ENCODE measurements around the gene SHANK2.

The SHANK2 gene

DNA sequence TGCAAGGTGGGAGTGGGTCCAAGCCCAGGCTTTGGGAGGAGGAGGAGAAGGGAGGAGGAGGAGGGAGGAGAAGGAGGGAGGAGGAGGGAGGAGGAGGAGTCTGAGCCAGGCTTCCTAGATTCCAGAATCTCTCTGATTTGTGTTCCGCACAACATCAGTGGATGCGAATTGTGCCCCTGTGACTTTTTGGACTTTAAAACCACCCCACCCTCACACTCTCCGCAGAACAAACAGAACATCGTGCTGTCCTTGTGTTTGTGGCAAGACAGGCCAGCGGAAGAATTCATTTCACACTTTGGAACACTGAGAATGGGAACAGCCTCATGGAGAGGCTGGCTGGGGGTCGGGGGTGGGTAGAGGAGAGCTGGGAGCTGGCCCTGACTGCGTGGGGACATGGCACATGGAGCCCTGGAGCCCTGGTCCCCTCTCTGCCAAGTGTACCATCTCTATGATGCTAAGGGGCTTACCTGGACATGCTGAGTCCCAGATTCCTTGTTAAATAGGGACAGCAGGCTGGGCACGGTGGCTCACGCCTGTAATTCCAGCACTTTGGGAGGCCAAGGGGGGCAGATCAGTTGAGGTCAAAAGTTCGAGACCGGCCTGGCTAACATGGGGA lies 16.4 kb upstream of the SHANK2 start:
- DNase-seq, result no peak

DNA sequence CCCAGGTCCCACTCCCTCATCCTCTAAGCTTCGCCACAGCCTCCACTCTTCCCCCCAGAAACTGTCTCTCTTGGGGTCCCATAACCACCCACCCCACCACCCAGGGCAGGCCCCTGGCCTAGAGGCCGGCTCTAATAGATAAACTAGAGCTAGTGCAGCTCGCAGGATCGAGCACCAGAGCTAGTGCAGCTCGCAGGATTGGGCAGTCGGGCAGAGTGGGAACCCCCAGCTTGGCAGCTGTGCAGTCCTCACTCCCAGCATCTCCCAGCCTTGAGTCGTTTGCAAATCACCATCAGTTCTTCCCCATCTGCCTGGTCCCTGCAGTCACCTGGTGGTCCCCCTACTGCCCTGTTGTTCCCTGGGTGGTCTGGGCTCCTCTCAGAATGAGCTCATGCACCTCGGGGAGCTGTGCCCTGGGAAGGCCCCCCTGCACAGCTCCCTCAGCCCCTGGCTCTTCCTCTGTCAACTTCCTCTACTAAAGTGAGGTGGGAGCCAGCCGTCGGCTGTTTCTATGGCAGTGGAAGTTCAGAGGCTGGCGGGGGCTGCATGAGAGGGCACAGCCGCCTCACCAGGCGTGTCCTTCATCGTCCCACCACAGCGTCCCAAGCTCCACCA lies 15.5 kb upstream of the SHANK2 start:
- no peak for DNase-seq

DNA sequence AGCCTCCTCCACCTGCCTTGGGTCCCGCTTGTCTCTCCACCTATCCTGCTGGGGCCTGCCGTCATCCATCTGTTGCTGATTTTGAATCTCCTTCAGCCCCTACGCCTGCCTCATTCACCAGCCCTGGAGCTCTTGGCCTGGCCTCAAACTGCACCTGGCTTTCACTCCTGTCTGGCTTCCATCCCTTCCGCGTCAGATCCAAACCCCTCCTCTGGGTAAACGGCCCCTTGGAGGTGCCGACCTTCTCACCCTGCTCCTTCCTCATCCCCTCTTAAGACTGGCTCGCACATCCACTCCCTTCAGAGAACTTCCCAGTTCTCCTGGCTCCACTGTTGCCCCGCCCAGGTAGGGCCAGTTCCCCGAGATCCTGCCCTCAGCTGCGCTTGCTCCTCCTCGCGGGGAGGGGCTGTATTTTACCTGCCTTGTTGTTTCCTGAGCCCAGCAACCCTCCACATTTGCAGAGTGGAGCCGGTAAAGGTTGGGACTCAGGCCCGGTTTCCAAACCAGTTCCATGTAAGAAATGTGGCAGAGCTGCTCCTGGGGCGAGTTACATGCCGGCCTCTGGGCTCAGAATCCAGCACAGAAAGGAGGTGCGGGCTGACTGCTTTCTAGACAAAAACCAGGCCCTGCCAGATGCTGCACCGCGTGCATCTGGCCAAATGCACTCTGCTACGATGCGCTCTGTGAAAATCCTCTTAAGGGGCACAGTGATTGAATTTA lies 13.9 kb upstream of the SHANK2 start:
- DNase-seq, result no peak

DNA sequence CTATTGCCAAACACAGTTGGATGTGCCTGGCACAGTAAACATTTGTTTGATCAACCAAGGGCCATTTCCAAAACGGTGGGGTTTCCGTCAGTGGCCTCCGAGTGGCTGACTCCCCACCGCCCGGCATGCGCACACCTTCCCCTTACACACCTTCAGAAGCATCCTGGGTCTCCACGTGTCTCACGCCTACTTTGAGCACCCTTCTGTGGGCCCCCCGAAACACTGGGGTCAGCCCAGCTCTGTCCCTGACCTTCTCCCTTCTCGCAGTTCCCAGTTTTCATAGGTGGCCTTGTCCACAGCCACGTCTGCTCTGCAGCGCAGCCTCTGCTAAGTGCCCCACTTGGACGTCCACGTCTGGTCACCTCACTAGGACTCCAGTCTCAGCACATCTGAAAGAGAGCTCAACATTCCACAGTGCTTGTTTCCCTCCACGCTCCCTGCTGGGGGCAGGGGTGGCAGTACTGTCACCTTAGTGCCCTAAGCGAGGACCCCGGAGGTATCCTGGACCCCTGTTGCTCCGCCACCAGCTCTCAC lies 13.2 kb upstream of the SHANK2 start:
- DNase-seq, result no peak

DNA sequence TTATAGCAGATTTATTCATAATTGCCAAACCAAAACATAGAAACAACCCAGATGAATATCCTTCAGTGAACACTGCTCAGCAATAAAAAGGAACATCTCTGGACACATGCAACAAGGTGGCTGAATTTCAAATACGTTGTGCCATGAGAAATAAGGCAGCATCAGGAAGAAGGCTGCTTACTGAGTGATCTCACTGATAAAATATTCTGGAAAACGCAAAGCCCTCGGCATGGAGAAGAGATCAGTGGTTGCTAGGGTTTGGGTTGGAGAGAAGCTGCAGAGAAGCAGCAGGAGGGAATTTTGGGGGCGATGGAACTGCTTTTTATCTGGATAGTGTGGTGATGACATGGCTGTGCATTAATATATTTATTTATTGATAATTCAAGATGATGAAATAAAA lies 11.0 kb upstream of the SHANK2 start:
- no peak for DNase-seq

DNA sequence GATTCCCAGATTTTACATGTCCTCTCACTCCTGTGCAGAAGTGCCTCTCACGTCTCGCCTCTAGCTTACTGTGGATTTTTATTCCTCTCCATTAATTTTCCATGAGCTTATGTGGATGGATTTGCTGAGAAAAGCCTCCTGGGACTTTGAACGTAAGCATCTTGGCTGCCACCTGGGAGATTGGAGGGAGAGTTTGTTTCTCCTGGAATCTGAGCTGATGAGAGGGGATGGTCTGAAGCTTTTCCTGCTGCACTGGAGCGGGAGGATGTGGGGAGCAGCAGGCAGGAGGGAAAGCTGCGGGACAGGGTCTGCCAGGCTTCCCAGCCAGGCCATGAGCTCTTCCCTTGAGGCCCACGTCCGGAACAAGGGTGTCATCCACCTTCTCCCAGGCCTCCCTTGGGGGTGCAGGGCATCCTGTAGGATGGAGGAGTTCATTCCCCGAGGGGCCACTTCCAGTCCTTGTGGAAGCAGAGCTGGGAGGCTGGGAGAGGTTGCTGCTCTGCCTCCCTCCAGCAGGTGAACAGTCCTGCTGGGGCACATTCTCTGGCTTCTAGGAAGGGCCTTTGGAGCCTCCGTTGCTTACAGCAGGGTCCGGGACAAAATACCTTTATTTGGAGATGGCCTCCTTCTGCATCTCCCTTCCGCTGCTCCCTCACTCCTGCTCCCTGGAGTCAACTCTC lies 3.6 kb upstream of the SHANK2 start:
- no peak for DNase-seq

DNA sequence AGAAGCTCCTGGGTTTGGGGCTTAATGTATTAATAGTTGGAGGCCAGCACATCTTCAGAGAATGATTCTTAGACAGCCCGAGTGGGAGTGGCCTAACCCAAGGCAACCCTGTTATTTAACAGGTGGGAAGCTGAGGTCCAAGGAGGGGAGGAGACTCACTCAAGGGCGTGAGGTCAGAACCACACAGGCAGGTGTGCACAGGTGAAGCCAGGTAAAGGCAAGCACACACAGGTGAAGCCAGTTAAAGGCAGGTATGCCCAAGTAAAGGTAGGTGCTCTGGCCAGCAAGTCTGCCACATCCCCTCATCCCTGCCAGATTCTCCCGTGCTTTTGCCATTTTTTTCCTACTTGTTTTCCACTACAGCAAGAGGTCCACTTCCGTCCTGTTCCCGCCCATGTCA lies 2.9 kb upstream of the SHANK2 start:
- DNase-seq, result no peak

DNA sequence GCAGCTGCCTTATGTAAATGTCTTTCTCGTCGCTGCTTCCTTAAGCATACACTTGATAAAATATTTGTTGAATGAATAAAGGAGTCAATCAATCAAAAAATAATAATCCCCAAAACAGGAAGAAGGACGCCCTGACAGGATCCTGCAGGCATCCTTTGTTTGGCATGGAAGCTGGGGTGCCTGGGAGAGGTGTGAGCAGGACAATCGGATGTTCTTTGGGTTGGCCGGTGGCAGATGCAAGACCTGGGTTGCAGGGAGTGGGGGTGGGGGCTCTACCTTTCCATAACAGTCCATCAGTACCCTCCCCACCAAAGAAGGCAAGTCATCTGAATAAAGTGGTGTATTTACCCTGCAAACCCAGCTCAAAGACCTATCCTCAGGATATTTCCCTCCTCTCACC lies 1.4 kb upstream of the SHANK2 start:
- DNase-seq, result no peak

DNA sequence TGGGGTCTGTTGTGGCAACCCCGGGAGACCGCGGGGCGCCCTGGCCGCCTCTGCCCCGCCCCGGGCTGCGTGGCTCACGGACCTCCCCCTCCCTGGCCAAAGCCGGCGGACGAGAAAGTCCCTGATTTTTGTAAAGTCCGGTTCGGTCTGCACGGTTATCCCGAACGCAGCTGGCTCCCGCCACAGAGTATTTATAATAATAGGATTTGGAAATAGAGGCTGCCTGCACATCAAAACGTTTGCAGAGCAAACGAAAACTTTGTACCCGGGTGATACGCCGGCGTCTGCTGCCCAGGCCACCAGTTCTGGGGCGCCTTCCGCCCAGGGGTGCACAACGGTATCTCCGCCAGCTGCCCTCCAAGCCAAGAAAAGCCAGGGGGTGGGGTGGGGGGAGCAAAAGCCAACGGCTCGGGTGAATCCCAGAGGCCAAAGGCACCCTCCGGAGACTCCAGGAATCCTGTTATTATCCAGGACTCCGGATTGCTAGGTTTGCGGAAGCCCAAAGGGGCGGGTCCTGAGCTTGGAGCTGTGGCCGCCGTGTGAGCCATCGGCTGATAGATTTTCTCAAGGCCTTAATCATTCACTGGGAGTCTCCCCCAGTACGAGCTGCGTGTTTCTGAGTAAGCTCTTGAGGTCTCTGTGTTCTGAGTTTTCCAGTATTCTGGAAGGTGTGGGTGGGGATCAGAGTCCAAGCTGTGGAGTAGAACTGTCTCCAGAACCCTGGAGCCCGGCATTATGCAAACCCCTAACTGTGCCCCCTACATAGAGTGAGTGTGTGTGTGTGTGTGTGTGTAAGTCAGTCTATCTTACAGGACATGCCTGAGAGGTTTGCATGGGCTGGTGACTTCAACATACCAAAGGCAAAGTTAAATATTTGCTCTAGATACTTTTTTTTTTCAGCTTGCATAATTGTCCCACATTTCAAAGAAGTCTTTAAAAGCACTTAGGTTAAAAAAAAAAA lies 673 bp upstream of the SHANK2 start:
- DNase-seq, result no peak

DNA sequence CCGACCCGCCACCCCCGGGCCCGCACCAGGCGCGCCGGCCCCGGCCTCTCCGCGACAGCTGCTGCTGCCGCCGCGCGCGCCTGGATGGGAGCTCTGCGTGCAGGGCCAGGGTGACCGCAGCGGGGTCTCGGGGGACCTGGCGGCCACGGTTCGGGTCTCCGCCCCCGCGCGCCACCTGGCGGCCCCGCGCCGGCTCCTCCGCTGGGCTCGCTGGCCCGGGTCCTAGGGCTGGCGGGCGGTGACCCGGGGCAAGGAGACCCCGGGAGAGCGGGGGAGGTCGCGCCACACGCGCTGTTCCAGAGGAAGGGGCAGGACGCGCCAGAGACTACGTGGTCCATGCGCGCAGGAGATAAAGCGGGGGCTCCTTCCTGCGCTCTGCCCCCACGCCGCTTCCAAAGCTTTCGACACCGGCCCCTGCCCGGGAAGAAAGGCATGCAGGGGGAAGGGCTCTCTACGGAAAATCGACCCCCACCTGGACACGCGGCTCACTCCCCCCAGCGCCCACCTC lies 562 bp downstream of the SHANK2 start:
- DNase-seq, result no peak

DNA sequence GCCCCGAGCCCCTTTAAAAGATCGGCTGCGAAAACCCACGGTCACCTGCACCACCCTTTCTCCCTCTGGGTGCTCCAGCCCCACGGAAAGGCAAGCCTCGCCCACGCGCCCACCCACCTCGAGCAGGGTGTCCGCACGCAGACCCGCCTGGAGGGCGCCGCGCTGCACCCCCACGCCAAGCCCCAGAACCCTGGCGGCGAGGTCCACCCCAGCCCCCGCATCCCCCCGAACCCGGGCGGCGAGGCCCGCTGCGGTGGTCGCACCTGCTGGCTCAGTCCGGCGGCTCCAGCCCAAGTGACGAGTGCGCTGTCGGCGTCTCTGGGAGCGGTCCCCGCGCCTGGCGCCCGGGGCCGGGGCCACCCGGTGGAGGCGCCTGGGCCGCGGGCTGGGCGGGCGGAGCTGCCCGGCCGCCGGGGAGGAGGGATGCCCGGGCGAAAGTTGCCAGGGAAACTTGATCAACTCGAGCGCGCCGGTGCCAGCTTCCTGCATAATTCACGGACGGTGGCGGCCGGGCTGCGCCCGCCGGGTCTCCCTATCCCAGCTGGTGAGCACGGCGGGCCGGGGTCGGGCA lies 1.1 kb downstream of the SHANK2 start:
- DNase-seq, result no peak

DNA sequence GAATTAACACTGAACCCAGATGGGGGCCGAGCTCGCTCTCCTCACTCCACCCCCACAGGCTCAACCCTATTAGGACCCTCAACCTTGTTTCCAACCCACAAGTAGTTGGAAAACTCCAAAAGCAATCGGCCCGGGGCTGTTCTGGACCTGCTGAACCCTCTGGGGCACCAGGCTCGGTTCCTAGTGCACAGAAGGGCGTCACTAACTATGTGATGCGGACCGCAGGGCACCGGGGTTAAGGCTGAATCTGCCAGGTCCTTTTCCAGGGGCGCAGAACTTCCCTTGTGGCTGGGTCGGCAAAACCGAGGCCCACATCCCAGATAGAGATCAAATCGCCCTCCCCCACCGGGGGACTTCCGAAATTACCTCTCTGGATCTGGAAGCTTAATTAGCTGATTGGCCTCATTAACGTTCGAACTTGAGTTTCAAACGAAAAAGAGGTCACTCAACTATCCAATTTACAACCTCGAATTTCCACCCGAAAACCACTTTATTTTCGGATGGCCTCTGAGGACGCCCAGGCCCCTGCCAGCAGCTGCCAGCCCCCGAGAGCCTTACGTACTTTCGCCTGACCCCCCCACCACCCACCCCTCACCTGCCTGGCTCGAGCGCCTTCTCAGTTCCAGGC lies 1.7 kb downstream of the SHANK2 start:
- DNase-seq, result no peak

DNA sequence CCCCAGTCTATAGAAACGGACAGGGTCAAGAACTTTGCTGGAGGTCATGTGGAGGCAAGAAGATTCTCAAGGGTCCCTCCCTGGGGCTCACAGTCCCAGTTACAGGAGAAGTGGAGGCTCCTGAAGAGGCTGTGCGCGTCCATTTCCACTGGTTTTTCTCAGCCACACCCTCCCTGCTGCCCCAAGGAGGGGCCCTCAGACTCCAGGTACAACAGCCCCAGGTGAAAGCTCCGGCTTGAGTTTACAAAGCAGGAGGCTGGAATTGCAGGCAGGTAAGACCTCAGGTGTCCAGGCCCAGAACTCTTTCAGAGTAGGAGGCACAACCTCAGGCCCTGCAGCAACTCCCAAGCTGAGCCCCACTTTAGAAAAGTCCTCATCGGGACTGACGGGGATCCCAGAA lies 3.1 kb downstream of the SHANK2 start:
- DNase-seq, result no peak

DNA sequence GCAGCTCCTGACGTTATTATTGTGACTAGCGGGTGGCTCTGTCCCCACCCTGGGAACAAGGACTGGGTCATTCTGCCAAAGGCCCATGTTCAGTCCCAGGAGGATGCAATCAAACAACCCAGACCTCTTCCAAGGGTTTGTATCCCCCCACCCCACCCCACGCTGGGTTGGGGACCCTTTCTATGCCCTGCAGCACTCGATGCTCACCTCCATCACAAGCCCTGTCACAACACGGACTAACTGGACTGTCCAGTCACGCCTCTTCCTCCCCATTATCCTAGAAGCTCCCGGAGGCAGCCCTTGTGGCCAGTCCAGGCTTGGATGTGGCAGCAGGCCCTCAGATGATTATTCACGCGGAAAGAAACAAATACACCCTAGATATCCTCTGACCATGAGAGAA lies 3.7 kb downstream of the SHANK2 start:
- DNase-seq, result no peak

DNA sequence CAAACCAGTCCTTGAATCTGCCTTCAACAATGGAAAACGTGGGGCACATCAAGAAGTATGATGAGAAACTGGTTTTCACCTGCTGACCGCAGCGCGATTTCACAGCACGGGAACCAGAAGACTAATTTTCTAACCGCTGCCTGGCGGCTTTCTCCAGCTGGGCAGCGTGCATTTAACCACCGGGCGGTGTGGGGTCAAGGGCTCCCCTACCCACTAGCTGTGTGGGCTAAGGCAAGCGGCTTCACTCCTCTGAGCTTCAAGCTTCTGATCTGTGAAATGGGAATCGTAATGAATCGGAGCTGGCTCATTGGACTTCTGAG lies 4.2 kb downstream of the SHANK2 start:
- no peak for DNase-seq

DNA sequence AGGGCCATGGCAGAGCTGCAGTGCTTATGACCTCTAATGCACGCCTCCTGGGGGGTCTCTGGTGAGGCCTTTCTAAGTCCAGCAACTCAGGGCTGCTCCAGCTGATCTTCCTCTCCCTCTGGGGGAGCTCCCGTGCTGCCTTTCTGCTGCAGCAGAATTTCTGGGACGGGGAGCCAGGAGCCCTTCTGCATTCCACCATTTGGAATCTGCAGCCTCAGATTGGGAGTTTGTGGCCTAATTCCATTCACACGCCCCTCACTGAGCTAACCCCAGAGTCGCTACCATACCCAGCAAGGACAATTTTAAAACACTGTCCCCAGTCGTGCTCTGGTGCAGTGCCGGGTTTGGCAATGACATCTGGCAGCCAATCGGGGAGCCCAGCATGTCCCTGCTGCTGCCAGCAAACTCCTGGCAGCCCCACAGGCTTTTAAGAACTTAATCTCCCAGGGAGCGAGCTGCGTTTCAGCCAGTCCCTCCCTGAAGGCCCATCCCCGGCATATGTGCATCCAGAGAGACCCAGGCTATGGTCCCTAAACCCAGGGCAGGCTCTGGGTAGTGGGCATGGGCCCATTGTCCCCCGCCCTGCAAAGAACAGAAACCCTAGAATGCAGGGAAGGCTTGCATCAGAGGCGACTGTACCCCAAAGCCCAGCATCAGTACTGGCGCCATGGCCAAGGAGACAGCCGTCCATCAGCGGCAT lies 4.7 kb downstream of the SHANK2 start:
- no peak for DNase-seq

DNA sequence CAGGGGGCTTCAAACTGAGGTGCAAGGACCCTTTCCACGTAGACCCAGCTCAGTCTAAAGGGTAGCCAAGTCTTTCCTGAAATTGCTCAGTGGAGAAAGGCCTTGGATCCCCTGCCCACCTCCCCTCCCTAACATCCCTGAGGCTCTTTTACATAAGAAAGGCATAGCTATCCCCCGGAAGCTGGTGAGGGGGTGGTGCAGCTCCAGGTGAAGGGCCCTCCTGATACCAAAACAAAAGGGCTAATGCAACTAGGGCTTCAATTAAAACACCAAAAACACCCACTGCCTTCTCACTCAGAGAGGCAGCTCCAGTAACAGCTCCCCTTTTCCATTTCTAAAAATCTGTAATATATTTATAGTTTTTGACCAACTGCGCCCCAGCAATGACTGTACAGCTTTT lies 5.8 kb downstream of the SHANK2 start:
- no peak for DNase-seq

DNA sequence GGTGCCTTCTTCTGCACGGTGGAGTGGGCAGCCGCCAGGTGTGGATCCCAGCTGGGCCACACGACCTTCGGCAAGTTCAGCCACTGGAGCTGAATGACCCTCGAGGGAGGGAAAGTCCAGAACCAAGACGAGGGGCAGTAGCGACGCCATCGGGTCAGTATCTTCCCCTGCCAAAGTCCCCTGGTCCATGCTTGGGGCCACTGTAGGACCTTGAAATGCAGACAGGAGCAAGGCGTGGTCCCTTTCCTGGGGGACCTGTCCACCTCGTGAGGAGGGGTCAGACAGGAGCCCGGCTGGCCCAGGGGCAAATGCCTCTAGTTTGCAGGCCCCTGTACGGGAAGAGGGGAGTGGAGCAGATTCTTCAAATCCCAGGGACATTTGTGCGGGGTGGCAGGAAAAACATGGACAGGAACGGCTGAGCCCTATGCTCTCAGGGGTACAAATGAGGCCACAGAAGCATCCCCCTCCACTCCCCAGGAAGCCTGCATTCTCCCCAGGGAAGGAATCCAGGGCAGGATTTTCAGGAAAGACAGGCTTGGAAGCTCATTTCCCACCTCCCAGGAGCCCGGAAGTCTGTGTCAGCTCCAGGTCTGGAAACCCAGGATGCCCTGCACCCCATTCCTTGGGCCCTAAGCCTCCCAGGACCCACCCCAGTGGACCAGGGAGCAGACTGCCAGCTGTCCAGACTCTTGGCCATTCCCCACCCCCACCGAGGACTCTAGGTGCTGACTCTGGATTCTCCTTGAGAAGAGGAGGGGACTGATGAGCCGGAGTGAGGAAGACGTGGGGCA lies 6.6 kb downstream of the SHANK2 start:
- no peak for DNase-seq

DNA sequence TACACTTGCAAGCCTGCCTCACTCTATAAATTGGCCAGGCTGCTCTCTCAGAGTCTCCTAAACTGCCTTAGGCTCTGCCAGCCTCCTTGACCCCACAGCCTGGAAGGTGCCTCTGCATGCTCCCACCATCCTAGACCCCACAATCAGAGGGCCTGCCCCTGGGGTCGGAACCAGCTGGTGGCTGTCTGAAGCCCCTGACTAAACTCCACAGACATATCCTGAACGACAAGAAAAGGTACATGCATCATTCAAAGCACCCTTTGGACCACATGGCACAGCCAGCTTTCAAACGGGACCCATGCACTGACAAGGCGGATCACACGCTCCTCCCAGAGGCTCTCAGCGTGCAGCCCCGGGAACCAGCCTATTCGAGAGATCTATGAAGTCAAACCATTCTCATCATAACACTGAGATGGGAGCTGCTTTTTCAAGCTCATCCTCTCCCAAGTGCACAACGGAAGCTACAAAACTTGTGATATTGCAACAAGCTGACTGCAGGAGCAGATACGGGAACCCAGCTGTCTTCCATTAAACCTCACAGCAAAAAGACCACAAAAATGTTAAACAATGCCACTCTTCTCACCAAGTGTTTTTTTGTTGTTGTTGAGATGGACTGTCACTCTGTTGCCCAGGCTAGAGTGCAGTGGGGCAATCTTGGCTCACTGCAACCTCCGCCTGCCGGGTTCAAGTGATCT lies 8.1 kb downstream of the SHANK2 start:
- DNase-seq, result no peak

Data from cerebellar nuclear complex (tissue), 1 donor.